Measurements from ENCODE around the gene ATP6V0B.
A peak's percentile ranks its signal among the peaks of the same experiment; 100 is the strongest.

DNA sequence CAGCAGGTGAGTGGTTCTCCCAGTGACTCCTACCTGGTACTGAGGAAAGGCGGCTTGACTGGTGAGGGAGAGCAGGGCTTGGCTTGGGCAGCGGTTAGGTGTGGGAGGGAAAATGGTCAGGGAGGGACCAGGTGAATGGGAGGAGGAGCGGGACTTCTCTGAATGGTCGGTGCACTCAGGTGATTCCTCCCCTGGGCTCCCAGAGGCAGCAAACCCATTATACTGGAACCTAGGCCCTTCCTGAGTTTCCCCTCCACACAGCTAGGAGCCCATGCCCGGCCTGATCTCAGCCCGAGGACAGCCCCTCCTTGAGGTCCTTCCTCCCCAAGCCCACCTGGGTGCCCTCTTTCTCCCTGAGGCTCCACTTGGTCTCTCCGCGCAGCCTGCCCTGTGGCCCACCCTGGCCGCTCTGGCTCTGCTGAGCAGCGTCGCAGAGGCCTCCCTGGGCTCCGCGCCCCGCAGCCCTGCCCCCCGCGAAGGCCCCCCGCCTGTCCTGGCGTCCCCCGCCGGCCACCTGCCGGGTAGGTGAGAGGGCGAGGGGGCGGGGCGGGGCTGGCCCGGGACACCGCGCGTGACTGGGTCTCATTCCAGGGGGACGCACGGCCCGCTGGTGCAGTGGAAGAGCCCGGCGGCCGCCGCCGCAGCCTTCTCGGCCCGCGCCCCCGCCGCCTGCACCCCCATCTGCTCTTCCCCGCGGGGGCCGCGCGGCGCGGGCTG lies 38.9 kb upstream of the ATP6V0B start:
- TF ChIP-seq, protein P1, sequence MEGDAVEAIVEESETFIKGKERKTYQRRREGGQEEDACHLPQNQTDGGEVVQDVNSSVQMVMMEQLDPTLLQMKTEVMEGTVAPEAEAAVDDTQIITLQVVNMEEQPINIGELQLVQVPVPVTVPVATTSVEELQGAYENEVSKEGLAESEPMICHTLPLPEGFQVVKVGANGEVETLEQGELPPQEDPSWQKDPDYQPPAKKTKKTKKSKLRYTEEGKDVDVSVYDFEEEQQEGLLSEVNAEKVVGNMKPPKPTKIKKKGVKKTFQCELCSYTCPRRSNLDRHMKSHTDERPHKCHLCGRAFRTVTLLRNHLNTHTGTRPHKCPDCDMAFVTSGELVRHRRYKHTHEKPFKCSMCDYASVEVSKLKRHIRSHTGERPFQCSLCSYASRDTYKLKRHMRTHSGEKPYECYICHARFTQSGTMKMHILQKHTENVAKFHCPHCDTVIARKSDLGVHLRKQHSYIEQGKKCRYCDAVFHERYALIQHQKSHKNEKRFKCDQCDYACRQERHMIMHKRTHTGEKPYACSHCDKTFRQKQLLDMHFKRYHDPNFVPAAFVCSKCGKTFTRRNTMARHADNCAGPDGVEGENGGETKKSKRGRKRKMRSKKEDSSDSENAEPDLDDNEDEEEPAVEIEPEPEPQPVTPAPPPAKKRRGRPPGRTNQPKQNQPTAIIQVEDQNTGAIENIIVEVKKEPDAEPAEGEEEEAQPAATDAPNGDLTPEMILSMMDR (conservative IDR thresholded peaks at IDR 0.05): no peak
- TF ChIP-seq ZFX (IDR thresholded peaks at IDR 0.05): peak; percentile 80

All from C4-2B (cell line).